Measurements from ENCODE around the gene RSU1. TPM values are rescaled to one million over a fixed set of nuclear protein-coding genes. Genes with fewer than 3 reads are reported as not detected.

Gene RSU1
- total and polyA plus RNA-seq, 2 of the 13 experiments (the other 11 are each of a cell fraction or from before 2014, with no cell fraction given): 32.3 to 35.1 TPM

GRCh38 chr10:16795410-16796073, 21.7 kb downstream of the RSU1 start:
- POLR2A ChIA-PET: no interaction called here
- CTCF ChIA-PET (ENCODE audit: low intra/inter-chr PET ratio, low total read pairs): no interaction called here
- H3K27me3 ChIP-seq (ENCODE audit: control insufficient read depth in 1 of 2, insufficient read depth in 2 of 2, low read length in 2 of 2): no peaks in the 10 kb centered on the region
- TF ChIP-seq FOXK1 (CRISPR knock-in tag; IDR thresholded peaks at IDR 0.05; ENCODE audit: borderline replicate concordance, low read depth): no peak
- no peak for TF ChIP-seq GATAD2A (CRISPR knock-in tag; IDR thresholded peaks at IDR 0.05)
- TF ChIP-seq ZFX (CRISPR knock-in tag; IDR thresholded peaks at IDR 0.05; ENCODE audit: low read depth): no peak
- no peak for TF ChIP-seq ARID4A (CRISPR knock-in tag; IDR thresholded peaks at IDR 0.05; ENCODE audit: borderline replicate concordance)
- no peak for TF ChIP-seq DDIT3 (CRISPR knock-in tag; IDR thresholded peaks at IDR 0.05)
- TF ChIP-seq BCL6 (CRISPR knock-in tag; IDR thresholded peaks at IDR 0.05): no peak
- no peak for TF ChIP-seq HOXD1 (CRISPR knock-in tag; IDR thresholded peaks at IDR 0.05)
- no peak for TF ChIP-seq NONO (IDR thresholded peaks at IDR 0.05)
- no peak for TF ChIP-seq NONO (CRISPR knock-in tag; conservative IDR thresholded peaks at IDR 0.05)
- TF ChIP-seq, protein P1, sequence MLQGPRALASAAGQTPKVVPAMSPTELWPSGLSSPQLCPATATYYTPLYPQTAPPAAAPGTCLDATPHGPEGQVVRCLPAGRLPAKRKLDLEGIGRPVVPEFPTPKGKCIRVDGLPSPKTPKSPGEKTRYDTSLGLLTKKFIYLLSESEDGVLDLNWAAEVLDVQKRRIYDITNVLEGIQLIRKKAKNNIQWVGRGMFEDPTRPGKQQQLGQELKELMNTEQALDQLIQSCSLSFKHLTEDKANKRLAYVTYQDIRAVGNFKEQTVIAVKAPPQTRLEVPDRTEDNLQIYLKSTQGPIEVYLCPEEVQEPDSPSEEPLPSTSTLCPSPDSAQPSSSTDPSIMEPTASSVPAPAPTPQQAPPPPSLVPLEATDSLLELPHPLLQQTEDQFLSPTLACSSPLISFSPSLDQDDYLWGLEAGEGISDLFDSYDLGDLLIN (CRISPR knock-in tag; IDR thresholded peaks at IDR 0.05; ENCODE audit: borderline replicate concordance): no peak
- no peak for TF ChIP-seq ZNF274 (CRISPR knock-in tag; IDR thresholded peaks at IDR 0.05)
- TF ChIP-seq PHF20 (CRISPR knock-in tag; IDR thresholded peaks at IDR 0.05): no peak
- TF ChIP-seq ELF1 (CRISPR knock-in tag; IDR thresholded peaks at IDR 0.05): no peak
- TF ChIP-seq ZNF703 (CRISPR knock-in tag; IDR thresholded peaks at IDR 0.05; ENCODE audit: borderline replicate concordance): no peak
- TF ChIP-seq, protein P2, sequence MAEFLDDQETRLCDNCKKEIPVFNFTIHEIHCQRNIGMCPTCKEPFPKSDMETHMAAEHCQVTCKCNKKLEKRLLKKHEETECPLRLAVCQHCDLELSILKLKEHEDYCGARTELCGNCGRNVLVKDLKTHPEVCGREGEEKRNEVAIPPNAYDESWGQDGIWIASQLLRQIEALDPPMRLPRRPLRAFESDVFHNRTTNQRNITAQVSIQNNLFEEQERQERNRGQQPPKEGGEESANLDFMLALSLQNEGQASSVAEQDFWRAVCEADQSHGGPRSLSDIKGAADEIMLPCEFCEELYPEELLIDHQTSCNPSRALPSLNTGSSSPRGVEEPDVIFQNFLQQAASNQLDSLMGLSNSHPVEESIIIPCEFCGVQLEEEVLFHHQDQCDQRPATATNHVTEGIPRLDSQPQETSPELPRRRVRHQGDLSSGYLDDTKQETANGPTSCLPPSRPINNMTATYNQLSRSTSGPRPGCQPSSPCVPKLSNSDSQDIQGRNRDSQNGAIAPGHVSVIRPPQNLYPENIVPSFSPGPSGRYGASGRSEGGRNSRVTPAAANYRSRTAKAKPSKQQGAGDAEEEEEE (CRISPR knock-in tag; IDR thresholded peaks at IDR 0.05; ENCODE audit: borderline replicate concordance): no peak
- no peak for TF ChIP-seq FOXJ3 (CRISPR knock-in tag; IDR thresholded peaks at IDR 0.05; ENCODE audit: borderline replicate concordance)

More at GRCh38 chr10:16795410-16796073, 21.7 kb downstream of the RSU1 start:
- no TSS peak for BruUV-seq (replicated peaks)
- Histone ChIP-seq H3K27ac (ENCODE audit: extremely low read length, insufficient read depth, low read length) (no peak overlapping the region), H3K79me2 (ENCODE audit: insufficient read depth, low read length) (no peaks in the 10 kb centered on the region), H3K4me2 (ENCODE audit: low read depth, low read length) (no peak overlapping the region), H3K4me3 (replicated peaks in 1 of 3; ENCODE audit: insufficient read depth in 1 of 3, low read depth in 2 of 3, low read length in 3 of 3) (no peak overlapping the region), H4K20me1 (ENCODE audit: insufficient read depth, low read length) (no peaks in the 10 kb centered on the region), H3K9ac (ENCODE audit: insufficient read depth, low read depth, low read length) (no peak overlapping the region), H3K36me3 (replicated peaks in 1 of 2; ENCODE audit: control insufficient read depth in 1 of 2, insufficient read depth in 2 of 2, low read length in 2 of 2) (no peaks in the 10 kb centered on the region), H3K4me1 (ENCODE audit: insufficient read depth, low read length) (peaks cover 13% of the 10 kb centered on the region), H2AFZ (ENCODE audit: low read length) (no peak overlapping the region), H3K9me3 (ENCODE audit: low read length) (no peaks in the 10 kb centered on the region)
- in situ Hi-C loops (cut with HindIII; ENCODE audit: extremely low pct_ligation_motif_present, low pct_unique_long_range_greater_than_20kb): loop anchor here (25.0 kb wide), 2 partner anchors 683 to 908 kb away; no protein-coding TSS in a partner anchor
- FAIRE-seq: no peak
- DNase-seq (ENCODE audit: low spot score): no peak
- ATAC-seq: no peak
- 97% methylated on average over 9 of the region's 9 CpGs for WGBS (ENCODE audit: low lambda C conversion rate)
- intact Hi-C loops (cut with micrococcal nuclease; ENCODE audit: unreplicated experiment): no loop called here

Measured in HepG2 (cell line).